K562 (cell line): ENCODE measurements around the gene MYH9. TPM values are rescaled to one million over a fixed set of nuclear protein-coding genes. Genes with fewer than 3 reads are reported as not detected.

Source experiments
- ARID1B ChIP-seq: fragments of 450-650 bp; IDR thresholded peaks from 2 replicates; pipeline ENCODE4 v1.6.1; 2016; ENCODE audit warnings: antibody characterized with exemption, mild to moderate bottlenecking, inconsistent platforms
- ATF1 ChIP-seq, 2 experiments: fragments of 450-650 bp in 1 of 2; IDR thresholded peaks; 2 replicates each; pipeline ENCODE4 v1.6.1; 2016; ENCODE audit warnings: missing compliant biosample characterization in 1 of 2, missing genetic modification characterization in 1 of 2
- CTBP1 ChIP-seq: fragments of 450-650 bp; IDR thresholded peaks from 2 replicates; pipeline ENCODE4 v1.6.1; 2016; ENCODE audit warnings: borderline replicate concordance
- FOXA3 ChIP-seq, 2 experiments: fragments of 450-650 bp in 1 of 2; sonication (generic) in 1 of 2; formaldehyde crosslinking; IDR thresholded peaks in 1 of 2; conservative IDR thresholded peaks in 1 of 2; 2 replicates each; pipeline versions ENCODE4 v1.4.0 to v1.8.0; 2020 to 2022; ENCODE audit warnings: mild to moderate bottlenecking in 2 of 2, missing genetic modification reagents in 1 of 2
- HDAC8 ChIP-seq: fragments of 450-650 bp; IDR thresholded peaks from 2 replicates; pipeline ENCODE4 v1.6.1; 2016; ENCODE audit warnings: mild to moderate bottlenecking, missing genetic modification characterization, moderate library complexity, missing compliant biosample characterization
- HOXB6 ChIP-seq: fragments of 250-450 bp; sonication (Bioruptor Pico); IDR thresholded peaks from 2 replicates; pipeline ENCODE4 v1.5.1; 2022; ENCODE audit warnings: mild to moderate bottlenecking, borderline replicate concordance
- KAT2B ChIP-seq: IDR thresholded peaks from one replicate; pipeline ENCODE4 v1.6.1; 2012; ENCODE audit warnings: low read depth, mild to moderate bottlenecking, control low read depth, inconsistent platforms, low read length, moderate library complexity
- KAT7 ChIP-seq: sonication (generic); formaldehyde crosslinking; IDR thresholded peaks from 2 replicates; pipeline ENCODE4 v1.8.0; 2022; ENCODE audit warnings: missing genetic modification reagents, mild to moderate bottlenecking, borderline replicate concordance
- KLF10 ChIP-seq: fragments of 250-450 bp; sonication (Bioruptor Pico); IDR thresholded peaks from 2 replicates; pipeline ENCODE4 v1.6.1; 2021; ENCODE audit warnings: matching md5 sums
- MED1 ChIP-seq: sonication (generic); formaldehyde crosslinking; IDR thresholded peaks from 2 replicates; pipeline ENCODE4 v1.8.1; 2023; ENCODE audit warnings: missing genetic modification reagents, borderline replicate concordance
- NR2C2 ChIP-seq, 2 experiments: fragments of 200-800 bp in 1 of 2; sonication (Bioruptor generic) in 1 of 2; sonication (generic) in 1 of 2; formaldehyde crosslinking in 1 of 2; IDR thresholded peaks; 2 replicates each; pipeline versions ENCODE4 v1.6.1 to v1.8.0; 2016 to 2022; ENCODE audit warnings: mild to moderate bottlenecking in 1 of 2, missing compliant biosample characterization in 1 of 2, missing genetic modification characterization in 1 of 2, missing genetic modification reagents in 1 of 2
- PURB ChIP-seq: sonication (generic); formaldehyde crosslinking; IDR thresholded peaks from 2 replicates; pipeline ENCODE4 v1.9.0; 2021; ENCODE audit warnings: low read depth, mild to moderate bottlenecking, missing genetic modification reagents
- RBM22 ChIP-seq: fragments of 200-400 bp; formaldehyde crosslinking; IDR thresholded peaks from 2 replicates; pipeline ENCODE4 v1.6.1; 2018; ENCODE audit warnings: low read length, low read depth; ENCODE audit not compliant: poor library complexity, severe bottlenecking
- SRSF3 ChIP-seq: fragments of 200-400 bp; formaldehyde crosslinking; IDR thresholded peaks from 2 replicates; pipeline ENCODE4 v1.6.1; 2016; ENCODE audit warnings: mild to moderate bottlenecking, low read length, moderate library complexity; ENCODE audit not compliant: insufficient read depth
- TCF3 ChIP-seq: sonication (generic); formaldehyde crosslinking; IDR thresholded peaks from 2 replicates; pipeline ENCODE4 v1.4.0; 2020; ENCODE audit warnings: mild to moderate bottlenecking, missing genetic modification reagents
- TEAD1 ChIP-seq, 2 experiments: fragments of 450-650 bp in 1 of 2; sonication (generic) in 1 of 2; formaldehyde crosslinking; IDR thresholded peaks; 2 replicates each; pipeline versions ENCODE4 v1.4.0 to v1.8.0; 2020 to 2022; ENCODE audit warnings: mild to moderate bottlenecking in 2 of 2, missing genetic modification reagents in 1 of 2
- YY1 ChIP-seq, 3 experiments: IDR thresholded peaks; 2 replicates each; pipeline ENCODE4 v1.6.1; 2011; ENCODE audit warnings: low read length in 2 of 3, mild to moderate bottlenecking in 2 of 3, moderate library complexity in 2 of 3, borderline replicate concordance in 1 of 3, control low read depth in 1 of 3, low read depth in 1 of 3; ENCODE audit not compliant: insufficient read depth in 3 of 3, insufficient replicate concordance in 2 of 3, control insufficient read depth in 1 of 3, insufficient read length in 1 of 3; ENCODE audit errors: extremely low read depth in 1 of 3
- ZNF174 ChIP-seq: fragments of 250-450 bp; sonication (Bioruptor Pico); IDR thresholded peaks from 2 replicates; pipeline ENCODE4 v1.4.0; 2020; ENCODE audit warnings: mild to moderate bottlenecking
- ZNF77 ChIP-seq: fragments of 250-450 bp; sonication (Bioruptor Pico); IDR thresholded peaks from 2 replicates; pipeline ENCODE4 v1.5.0; 2020
- polyA plus RNA-seq, 8 experiments: library from polyadenylated mRNA; depleted of rRNA in 4 of 8; stranded (reverse) in 5 of 8; unstranded in 3 of 8; fragments of >200 nt; fragmentation: Nextera tagmentation in 2 of 8; fragmentation: Illumina TruSeq in 1 of 8; extraction: Ambion mirVana in 2 of 8; extraction: Trizol in 1 of 8; gene quantifications; 2 replicates each; pipeline versions ENCODE4 v1.2.1 to v1.2.3, GENCODE V29; 2011 to 2014; ENCODE audit warnings: inconsistent platforms in 1 of 8, missing spikeins in 1 of 8
- total RNA-seq, 7 experiments: library from RNA; depleted of rRNA in 6 of 7; stranded (reverse); fragments of >200 nt in 6 of 7; fragmentation: Illumina TruSeq in 2 of 7; extraction: Trizol in 2 of 7; gene quantifications; 2 replicates each; pipeline versions ENCODE4 v1.2.1 to v1.2.3, GENCODE V29; 2011 to 2021; ENCODE audit warnings: low replicate concordance in 1 of 7
- TF ChIP-seq, protein P1 (sequence below): fragments of 250-450 bp; sonication (Bioruptor Pico); IDR thresholded peaks from 2 replicates; pipeline ENCODE4 v1.4.0; 2020; ENCODE audit warnings: mild to moderate bottlenecking
- TF ChIP-seq, protein P2 (sequence below): fragments of 450-650 bp; IDR thresholded peaks from one replicate; pipeline ENCODE4 v1.6.1; 2018; ENCODE audit warnings: mild to moderate bottlenecking, moderate library complexity; ENCODE audit not compliant: partially characterized antibody

Gene MYH9
- total and polyA plus RNA-seq, 9 of the 15 experiments (the other 6 are each of a cell fraction or from before 2014, with no cell fraction given): 0.71 to 111 (median 24.6) TPM

DNA sequence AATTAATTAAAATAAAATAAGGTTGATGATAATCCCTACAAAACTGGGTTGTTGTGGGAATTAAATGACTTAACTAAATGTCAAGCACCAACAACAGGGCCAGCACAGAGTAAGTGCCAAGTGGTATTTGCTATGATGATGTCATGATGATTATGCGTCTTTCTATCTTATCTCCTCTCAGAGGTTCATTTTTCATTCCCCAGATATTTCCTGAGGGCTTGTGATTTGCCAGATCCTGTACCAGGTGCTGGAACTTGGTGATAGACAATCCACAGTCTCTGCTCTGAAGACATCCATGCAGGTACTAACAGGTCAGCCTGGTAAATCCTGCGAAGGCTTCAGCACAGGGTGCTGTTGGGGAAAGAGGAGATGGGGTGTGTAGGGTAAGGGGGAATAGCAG lies 8.1 kb upstream of the MYH9 start (continued):
- no peak for TF ChIP-seq HOXB6 (CRISPR knock-in tag)
- peak; percentile 66 for TF ChIP-seq ARID1B
- no peak for TF ChIP-seq KLF10 (CRISPR knock-in tag)
- TF ChIP-seq MED1 (CRISPR knock-in tag): no peak
- no peak for TF ChIP-seq ZNF174 (CRISPR knock-in tag)
- TF ChIP-seq KAT2B: no peak
- TF ChIP-seq ATF1 (CRISPR knock-in tag; IDR thresholded peaks at IDR 0.05): no peak
- peak; percentile 53; the same call in 1 of the 2 replicates for TF ChIP-seq ATF1 (tag; IDR thresholded peaks at IDR 0.05)
- TF ChIP-seq KAT7 (CRISPR knock-in tag): no peak
- TF ChIP-seq SRSF3: no peak
- no peak for TF ChIP-seq HDAC8
- TF ChIP-seq TCF3: no peak
- TF ChIP-seq, protein P1, sequence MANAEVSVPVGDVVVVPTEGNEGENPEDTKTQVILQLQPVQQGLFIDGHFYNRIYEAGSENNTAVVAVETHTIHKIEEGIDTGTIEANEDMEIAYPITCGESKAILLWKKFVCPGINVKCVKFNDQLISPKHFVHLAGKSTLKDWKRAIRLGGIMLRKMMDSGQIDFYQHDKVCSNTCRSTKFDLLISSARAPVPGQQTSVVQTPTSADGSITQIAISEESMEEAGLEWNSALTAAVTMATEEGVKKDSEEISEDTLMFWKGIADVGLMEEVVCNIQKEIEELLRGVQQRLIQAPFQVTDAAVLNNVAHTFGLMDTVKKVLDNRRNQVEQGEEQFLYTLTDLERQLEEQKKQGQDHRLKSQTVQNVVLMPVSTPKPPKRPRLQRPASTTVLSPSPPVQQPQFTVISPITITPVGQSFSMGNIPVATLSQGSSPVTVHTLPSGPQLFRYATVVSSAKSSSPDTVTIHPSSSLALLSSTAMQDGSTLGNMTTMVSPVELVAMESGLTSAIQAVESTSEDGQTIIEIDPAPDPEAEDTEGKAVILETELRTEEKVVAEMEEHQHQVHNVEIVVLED (CRISPR knock-in tag): no peak
- TF ChIP-seq YY1 (IDR thresholded peaks at IDR 0.05; ENCODE audit: borderline replicate concordance in 1 of 3, control insufficient read depth in 1 of 3, extremely low read depth in 1 of 3, insufficient read depth in 3 of 3, insufficient read length in 1 of 3, insufficient replicate concordance in 2 of 3, low read depth in 1 of 3, low read length in 2 of 3): no peak
- TF ChIP-seq FOXA3 (CRISPR knock-in tag; conservative IDR thresholded peaks at IDR 0.05 in 1 of 2, IDR thresholded peaks at IDR 0.05 in 1 of 2): no peak
- no peak for TF ChIP-seq TEAD1 (CRISPR knock-in tag; IDR thresholded peaks at IDR 0.05)
- TF ChIP-seq, protein P2, sequence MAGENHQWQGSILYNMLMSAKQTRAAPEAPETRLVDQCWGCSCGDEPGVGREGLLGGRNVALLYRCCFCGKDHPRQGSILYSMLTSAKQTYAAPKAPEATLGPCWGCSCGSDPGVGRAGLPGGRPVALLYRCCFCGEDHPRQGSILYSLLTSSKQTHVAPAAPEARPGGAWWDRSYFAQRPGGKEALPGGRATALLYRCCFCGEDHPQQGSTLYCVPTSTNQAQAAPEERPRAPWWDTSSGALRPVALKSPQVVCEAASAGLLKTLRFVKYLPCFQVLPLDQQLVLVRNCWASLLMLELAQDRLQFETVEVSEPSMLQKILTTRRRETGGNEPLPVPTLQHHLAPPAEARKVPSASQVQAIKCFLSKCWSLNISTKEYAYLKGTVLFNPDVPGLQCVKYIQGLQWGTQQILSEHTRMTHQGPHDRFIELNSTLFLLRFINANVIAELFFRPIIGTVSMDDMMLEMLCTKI: no peak
- TF ChIP-seq NR2C2 (CRISPR knock-in tag; IDR thresholded peaks at IDR 0.05): no peak
- TF ChIP-seq NR2C2 (tag; IDR thresholded peaks at IDR 0.05): no peak
- peak; percentile 32; the same call in 1 of the 2 replicates for TF ChIP-seq CTBP1
- TF ChIP-seq ZNF77 (CRISPR knock-in tag): no peak
- no peak for TF ChIP-seq RBM22
- TF ChIP-seq PURB (CRISPR knock-in tag): no peak
